ENCODE measurements around the gene CSNK2B.

Gene CSNK2B

DNA sequence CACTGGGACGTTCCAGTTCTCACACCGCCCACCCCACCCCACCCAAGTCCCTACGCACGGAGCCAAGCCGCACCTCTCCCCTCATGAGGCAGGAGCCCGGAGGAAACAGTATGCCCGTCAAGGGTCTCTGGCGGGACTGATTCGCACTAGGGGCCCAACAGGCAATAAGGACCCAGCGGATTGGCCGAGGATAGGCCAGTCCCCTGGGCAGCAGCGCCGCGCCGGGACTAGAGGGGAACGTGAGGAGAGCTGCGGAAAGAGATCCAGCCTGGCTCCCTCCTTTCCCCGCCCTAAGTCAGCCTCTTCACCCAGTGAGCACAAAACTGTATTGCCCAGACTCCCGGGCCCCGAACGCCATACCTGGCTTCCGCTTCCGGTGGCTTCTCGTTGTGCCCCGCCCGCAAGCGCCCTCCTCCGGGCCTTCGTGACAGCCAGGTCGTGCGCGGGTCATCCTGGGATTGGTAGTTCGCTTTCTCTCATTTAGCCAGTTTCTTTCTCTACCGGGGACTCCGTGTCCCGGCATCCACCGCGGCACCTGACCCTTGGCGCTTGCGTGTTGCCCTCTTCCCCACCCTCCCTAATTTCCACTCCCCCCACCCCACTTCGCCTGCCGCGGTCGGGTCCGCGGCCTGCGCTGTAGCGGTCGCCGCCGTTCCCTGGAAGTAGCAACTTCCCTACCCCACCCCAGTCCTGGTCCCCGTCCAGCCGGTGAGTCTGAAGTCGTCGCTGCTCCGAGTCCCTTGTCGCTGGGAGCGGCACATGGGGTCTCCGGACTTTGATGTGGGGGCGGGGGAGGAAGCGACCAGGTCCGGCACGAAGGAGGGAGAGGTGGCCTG lies at the start of gene CSNK2B:
TSS of gene CSNK2B (plus strand) at position 580 of the 836 bp plus-strand sequence. CDS start 752 bp downstream, outside the sequence.
- H3K27ac ChIP-seq, result peak within 1 kb of the TSS; percentile 61 to 98 (median 95)
- H3K4me3 ChIP-seq, result peak within 1 kb of the TSS; percentile 78 to 95 (median 87)

DNA sequence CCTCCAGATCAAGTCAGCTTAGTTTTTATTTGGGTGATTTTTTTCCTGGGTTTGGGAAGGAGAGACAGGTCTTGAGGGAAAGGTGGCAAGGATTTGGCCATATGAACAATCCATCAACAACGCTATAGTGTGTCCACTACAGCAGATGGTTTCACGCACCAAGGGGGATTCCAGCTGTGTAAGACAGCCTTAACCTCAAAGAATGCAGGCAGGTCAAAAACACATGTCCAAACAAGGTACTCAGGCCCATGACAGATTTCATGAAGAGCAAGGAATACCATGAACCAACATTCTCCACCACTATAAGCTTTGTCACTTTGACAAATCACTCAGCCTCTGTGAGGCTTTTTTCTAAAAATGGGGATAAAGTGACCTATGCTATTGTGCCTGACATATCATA lies 48.9 kb upstream of the CSNK2B start:
- Histone ChIP-seq H3K27ac (no peak overlapping the region), H3K4me3 (no peak overlapping the region)

DNA sequence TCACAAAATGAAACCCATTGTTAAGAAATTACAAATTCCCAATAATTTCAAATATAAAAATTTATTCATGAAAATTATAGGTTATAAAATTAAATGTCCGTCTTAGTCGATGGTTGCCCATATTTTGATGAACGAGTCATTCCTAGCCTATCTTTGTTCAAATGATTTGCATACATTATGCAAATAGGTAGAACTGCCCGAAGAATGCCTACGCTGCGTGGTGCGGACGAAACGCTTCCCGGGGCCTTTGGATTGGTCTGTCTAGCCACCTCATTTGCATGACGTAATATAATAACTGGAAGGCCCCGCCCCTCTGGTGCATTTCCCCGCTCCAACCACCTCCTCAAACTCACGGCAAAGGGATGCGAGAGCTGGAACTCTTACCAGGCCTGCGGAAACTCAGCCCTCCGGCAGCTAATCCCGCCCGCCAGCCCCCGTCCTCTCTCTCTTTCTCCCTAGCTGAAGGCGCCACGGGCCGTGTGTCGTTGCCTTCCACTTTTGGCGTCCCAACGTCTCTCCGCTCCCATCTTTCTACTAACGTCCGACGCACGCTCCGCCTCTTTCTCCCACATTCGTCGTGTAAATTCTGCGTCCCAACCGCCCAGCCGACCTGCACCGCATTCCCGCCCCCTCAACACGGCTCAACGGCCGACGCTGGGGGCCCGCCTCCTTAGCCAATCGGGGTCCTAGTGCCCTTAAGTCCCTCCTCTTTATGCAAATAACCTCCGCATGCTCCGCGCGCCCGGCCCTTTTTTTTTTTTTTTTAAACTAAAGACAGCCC lies 45.9 kb upstream of the CSNK2B start:
- Histone ChIP-seq H3K4me3 (peak overlapping the region; percentile 76 to 96 (median 82)), H3K27ac (peak overlapping the region; percentile 68 to 99 (median 97))

DNA sequence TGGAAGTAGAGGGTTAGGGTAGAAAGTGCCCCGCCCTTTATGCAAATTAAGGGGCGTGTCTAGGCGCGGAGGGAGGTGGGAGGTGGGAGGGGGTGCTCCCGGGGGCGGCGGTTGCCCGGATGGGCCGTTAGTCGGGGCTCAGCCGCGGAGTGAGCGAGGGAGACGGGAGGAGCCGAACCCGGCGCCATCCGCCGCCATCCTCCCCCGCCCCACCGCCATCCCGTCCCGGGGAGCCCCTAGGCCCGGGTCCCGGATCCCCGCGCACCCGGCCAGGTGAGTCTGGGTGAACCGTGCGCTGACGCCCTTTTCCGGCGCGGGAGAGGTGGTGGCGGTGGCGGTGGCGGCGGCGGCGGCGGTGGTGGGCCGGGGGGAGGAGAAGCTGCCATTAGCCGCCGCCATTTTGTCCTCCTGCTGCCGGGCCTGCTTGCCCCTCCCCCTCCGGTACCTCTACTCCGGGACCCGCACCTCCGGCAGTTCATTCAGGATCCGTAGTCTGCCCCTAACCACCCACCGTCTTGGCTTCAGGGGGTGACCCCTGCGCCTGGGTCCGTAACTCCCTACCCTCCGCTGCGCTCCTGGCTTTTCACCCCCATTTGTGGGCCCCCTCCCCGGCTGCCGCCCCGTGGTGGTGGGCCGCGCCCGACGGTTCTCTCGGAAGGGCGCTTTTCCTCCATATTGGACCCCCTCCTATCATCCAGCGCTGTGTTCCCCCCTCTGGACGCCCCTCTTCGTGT lies 45.1 kb upstream of the CSNK2B start, which contains the start of gene PRRC2A:
TSS of gene PRRC2A (plus strand) at position 130 of the 734 bp plus-strand sequence. CDS start 2,075 bp downstream, outside the sequence.
- Histone ChIP-seq H3K27ac (peak within 1 kb of the TSS; percentile 85 to 99 (median 97)), H3K4me3 (peak within 1 kb of the TSS; percentile 76 to 96 (median 82))

DNA sequence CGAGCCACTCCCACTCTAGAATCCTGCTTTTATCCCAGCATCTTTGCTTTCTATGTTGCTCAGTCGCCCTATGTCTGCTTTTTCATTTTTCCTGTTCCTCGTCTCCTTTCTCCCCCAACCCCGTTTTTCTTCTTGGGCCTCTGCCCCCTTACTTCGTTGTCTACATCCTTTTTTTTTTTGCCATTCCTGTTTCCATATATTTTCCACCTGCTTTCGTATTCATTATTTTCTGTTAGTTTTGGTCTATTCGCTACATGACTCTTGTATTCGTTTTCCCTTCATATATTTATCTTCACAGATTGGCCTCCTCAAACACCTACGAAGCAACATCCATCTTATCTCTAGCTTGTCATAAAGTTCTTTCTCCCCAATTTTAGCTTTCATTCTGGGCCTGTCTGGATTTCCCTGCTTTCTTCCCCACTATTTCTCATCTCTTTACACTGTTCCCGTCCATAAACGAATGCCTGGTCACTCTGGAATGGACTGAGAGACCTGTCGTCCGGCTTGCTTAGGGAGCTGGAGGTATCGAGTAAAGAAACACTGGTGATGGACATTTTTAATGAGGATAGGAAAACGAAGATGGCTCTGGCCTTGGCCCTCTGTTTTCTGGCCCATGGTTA lies 44.5 kb upstream of the CSNK2B start:
- Histone ChIP-seq H3K4me3 (peak overlapping the region; percentile 76 to 96 (median 82)), H3K27ac (peak overlapping the region; percentile 85 to 99 (median 97))

DNA sequence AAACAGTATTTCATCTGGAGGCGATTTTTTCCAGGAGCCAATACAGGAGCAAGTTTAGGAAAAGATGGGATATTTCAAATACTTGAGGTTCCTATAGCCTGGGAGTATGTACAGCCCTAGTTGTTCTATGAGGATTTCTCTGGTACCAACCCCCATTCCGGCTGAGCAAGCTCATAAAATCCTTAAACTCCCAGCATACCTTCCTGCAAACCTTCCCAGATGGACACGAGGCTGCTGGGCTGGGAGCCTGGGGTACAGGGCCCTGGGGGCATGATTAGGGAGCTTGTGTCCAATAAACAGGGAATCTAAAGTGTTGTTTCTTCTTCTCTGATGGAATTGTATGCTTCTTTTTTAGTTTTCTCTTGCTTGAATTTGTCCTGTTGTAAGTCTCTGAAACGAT lies 43.9 kb upstream of the CSNK2B start:
- peak overlapping the region in 5 of 7 experiments; percentile 76 to 90 (median 82) for H3K4me3 ChIP-seq
- peak overlapping the region in 16 of 21 experiments; percentile 20 to 99 (median 98) for H3K27ac ChIP-seq

DNA sequence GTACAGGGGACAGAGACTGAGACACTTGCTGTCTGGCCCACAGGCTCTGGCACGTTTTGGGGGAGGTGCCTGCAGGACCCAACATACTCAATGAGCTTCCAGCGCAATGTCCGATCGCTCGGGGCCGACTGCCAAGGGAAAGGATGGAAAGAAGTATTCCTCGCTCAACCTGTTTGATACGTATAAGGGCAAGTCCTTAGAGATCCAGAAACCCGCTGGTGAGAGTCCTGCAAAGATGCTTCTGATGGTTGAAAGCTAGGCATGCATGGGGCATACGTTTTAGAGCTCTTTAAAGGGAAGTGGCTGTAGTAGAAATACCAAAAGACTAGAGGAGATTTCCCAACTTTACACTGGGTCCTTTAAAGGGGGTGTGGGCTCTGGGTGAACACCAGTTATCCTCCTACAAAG lies 43.2 kb upstream of the CSNK2B start:
- Histone ChIP-seq H3K27ac (peak overlapping the region in 8 of 21 experiments; percentile 96 to 99 (median 97)), H3K4me3 (peak overlapping the region in 1 of 7 experiments; percentile 81)

DNA sequence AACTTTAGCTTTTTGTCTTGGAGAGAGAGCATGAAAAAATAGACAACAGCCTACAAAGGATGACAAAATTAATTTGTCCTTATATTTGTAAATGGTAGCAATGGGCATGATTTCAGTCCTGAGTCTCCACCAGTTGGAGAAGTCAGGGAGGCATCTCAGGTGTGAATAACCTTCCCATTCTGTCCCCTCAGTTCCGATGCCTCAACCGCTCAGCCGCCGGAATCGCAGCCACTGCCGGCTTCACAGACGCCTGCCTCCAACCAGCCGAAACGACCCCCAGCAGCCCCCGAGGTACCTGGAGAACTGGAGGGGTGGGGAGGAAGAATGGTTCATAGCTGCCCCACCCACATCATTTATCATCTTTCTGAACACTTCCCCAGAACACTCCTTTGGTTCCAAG lies 41.8 kb upstream of the CSNK2B start:
- Histone ChIP-seq H3K4me3 (no peak overlapping the region), H3K27ac (no peak overlapping the region)

DNA sequence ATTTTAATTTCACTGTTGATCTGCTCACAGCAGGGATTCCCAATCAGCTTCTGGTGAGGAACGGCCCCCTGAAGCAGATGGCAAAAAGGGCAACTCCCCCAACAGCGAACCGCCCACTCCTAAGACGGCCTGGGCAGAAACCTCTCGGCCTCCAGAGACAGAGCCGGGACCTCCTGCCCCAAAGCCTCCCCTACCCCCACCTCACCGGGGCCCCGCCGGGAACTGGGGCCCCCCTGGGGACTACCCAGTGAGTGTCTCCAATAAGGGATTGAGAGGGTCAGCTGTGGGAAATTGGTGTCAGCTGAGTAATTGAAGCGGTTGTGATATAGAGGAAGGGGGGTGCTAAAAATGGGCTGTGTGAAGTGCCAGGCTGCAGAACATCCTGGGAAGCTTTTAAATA lies 38.9 kb upstream of the CSNK2B start:
- H3K27ac ChIP-seq, result no peak overlapping the region
- H3K4me3 ChIP-seq, result no peak overlapping the region

DNA sequence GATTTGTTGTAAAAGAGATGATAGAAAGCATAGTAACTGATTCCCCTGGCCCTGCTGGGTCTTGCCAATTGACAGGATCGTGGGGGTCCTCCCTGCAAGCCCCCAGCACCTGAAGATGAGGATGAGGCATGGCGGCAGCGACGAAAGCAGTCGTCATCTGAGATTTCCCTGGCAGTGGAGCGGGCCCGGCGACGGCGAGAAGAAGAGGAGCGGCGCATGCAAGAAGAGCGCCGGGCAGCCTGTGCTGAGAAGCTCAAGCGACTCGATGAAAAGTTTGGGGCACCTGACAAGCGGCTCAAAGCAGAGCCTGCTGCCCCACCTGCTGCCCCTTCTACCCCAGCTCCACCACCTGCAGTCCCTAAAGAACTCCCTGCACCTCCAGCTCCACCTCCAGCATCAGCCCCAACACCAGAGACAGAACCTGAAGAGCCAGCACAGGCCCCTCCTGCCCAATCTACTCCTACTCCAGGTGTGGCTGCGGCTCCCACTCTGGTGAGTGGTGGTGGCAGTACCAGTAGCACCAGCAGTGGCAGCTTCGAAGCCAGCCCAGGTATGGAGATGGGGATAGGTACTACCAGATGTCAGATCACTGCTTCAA lies 38.1 kb upstream of the CSNK2B start:
- Histone ChIP-seq H3K27ac (no peak overlapping the region), H3K4me3 (no peak overlapping the region)

DNA sequence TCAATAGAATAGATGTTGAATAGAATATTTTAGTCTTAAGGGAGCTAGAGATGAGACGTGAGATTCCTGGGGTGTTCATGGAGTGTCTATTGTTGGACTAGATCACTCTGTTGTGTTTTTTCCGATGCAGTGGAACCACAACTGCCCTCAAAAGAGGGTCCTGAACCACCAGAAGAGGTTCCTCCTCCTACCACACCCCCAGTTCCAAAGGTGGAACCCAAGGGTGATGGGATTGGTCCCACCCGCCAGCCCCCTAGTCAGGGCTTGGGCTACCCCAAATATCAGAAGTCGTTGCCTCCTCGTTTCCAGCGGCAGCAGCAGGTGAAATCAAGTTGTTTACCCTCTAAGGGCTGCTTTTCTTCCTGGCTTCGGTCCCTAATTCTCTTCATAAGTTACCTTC lies 36.9 kb upstream of the CSNK2B start:
- H3K4me3 ChIP-seq, result no peak overlapping the region
- no peak overlapping the region for H3K27ac ChIP-seq

DNA sequence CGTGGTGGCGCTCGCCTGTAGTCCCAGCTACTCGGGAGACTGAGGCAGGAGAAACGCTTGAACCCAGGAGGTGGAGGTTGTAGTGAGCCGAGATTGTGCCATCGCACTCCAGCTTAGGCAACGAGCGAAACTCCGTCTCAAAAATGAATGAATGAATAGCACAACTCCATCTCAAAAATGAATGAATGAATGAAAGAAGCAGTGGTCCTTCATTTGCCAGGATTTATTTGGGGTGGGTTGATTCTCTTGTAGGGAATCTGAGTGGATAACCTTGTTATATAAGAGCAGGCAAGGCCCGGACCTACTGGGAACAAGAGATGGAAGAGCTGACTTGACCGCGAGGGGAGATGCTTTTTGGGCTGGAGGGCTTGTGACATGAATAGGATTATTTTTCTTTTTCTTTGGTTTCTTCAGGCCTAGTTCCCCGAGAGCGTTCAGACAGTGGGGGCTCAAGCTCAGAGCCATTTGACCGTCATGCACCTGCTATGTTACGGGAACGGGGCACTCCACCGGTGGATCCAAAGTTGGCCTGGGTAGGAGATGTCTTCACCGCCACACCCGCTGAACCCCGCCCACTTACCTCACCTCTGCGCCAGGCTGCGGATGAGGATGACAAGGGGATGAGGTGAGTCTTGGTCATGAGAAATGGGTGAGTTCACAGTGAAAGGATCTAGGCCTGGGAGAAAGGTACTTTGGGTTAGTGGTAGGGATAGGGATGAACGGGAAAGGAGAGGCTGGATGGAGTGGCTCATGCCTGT lies 35.5 kb upstream of the CSNK2B start:
- H3K4me3 ChIP-seq, result no peak overlapping the region
- H3K27ac ChIP-seq, result no peak overlapping the region

DNA sequence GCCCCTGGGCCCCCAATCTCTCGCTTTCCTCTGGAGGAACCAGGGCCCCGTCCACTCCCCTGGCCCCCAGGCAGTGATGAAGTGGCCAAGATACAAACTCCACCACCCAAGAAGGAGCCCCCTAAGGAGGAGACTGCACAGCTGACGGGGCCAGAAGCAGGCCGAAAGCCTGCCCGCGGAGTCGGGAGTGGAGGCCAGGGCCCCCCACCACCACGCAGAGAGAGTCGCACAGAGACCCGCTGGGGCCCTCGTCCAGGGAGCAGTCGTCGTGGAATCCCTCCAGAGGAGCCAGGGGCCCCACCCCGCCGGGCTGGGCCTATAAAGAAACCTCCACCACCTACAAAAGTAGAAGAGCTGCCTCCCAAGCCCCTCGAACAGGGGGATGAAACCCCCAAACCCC lies 34.7 kb upstream of the CSNK2B start:
- Histone ChIP-seq H3K4me3 (no peak overlapping the region), H3K27ac (no peak overlapping the region)

DNA sequence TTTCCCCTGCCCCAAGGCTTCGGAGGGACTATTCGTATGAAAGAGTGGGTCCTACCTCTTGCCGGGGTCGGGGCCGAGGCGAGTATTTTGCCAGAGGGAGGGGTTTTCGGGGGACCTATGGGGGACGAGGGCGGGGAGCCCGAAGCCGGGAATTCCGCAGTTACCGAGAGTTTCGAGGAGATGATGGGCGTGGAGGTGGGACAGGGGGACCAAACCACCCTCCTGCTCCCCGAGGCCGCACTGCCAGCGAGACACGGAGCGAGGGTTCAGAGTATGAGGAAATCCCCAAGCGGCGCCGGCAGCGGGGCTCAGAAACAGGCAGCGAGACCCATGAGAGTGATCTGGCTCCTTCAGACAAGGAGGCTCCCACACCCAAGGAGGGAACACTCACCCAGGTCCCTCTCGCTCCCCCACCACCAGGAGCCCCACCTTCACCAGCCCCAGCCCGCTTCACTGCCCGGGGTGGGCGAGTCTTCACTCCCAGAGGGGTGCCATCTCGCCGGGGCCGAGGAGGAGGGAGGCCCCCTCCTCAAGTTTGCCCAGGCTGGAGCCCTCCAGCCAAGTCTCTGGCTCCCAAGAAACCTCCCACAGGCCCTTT lies 34.1 kb upstream of the CSNK2B start:
- H3K4me3 ChIP-seq, result no peak overlapping the region
- peak overlapping the region in 2 of 21 experiments; percentile 3 for H3K27ac ChIP-seq

DNA sequence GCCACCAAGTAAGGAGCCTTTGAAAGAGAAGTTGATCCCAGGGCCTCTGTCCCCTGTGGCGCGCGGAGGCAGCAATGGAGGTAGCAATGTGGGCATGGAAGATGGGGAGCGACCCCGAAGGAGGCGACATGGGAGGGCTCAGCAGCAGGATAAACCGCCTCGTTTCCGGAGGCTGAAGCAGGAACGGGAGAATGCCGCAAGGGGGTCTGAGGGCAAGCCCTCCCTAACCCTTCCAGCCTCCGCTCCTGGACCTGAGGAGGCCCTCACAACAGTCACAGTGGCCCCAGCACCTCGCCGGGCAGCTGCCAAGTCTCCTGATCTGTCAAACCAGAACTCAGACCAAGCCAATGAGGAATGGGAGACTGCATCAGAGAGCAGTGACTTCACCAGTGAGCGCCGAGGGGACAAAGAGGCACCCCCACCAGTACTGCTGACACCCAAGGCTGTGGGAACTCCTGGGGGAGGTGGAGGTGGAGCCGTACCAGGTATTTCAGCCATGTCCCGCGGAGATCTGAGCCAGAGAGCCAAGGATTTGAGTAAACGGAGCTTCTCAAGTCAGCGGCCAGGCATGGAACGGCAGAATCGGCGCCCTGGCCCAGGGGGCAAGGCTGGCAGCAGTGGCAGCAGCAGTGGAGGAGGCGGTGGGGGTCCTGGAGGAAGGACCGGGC lies 33.5 kb upstream of the CSNK2B start:
- Histone ChIP-seq H3K4me3 (no peak overlapping the region), H3K27ac (peak overlapping the region in 3 of 21 experiments; percentile 3 to 8 (median 8))

DNA sequence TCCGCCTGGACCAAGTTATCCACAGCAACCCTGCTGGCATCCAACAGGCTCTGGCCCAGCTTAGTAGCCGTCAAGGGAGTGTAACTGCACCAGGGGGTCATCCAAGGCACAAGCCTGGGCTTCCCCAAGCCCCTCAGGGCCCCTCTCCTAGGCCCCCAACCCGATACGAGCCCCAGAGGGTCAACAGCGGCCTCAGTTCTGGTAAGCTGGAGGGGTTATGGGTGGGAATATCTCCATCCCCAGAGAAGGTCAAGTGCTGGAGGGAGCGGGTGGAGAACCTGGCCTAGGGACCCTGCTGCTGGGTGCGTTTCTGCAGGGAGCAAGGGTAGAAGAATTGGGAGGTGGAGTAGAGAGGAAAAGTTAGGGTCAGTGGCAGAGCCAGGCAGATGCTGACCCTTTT lies 32.4 kb upstream of the CSNK2B start:
- peak overlapping the region in 2 of 21 experiments; percentile 14 to 23 for H3K27ac ChIP-seq
- H3K4me3 ChIP-seq, result no peak overlapping the region

DNA sequence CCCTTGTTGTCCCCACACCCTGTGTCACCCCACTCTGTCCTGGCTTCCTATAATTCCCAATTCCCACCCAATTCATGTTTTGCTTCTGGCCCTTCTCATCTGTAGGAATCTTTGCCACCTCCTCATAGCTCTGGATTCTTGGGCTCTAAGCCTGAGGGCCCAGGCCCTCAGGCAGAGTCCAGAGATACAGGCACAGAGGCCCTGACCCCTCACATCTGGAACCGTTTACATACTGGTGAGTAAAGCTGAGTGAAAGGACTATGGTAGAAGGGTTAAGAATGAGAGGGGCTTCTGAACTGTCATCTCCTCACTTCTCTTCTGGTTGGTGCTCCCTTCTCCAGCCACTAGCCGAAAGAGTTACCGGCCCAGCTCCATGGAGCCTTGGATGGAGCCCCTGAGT lies 31.7 kb upstream of the CSNK2B start:
- H3K27ac ChIP-seq, result no peak overlapping the region
- no peak overlapping the region for H3K4me3 ChIP-seq

Measured in skin epidermis (tissue), 12 donors.